Testis (tissue), 2 donors: ENCODE measurements around the gene MEGF11.

Source experiments
- POLR2A ChIP-seq: fragments of 450-650 bp; IDR thresholded peaks from one replicate; pipeline ENCODE4 v1.6.1; 2017; ENCODE audit warnings: antibody characterized with exemption, mild to moderate bottlenecking, moderate library complexity
- TF ChIP-seq, protein P1 (sequence below), 3 experiments: fragments of 450-650 bp in 2 of 3; fragments of 200-600 bp in 1 of 3; sonication (generic) in 1 of 3; IDR thresholded peaks; one replicate each; pipeline ENCODE4 v1.5.1; 2016 to 2019; ENCODE audit warnings: antibody characterized with exemption in 3 of 3, mild to moderate bottlenecking in 2 of 3, moderate library complexity in 1 of 3

GRCh38 chr15:66278671-66279070 is 25.1 kb upstream of the MEGF11 start:
- TF ChIP-seq, protein P1, sequence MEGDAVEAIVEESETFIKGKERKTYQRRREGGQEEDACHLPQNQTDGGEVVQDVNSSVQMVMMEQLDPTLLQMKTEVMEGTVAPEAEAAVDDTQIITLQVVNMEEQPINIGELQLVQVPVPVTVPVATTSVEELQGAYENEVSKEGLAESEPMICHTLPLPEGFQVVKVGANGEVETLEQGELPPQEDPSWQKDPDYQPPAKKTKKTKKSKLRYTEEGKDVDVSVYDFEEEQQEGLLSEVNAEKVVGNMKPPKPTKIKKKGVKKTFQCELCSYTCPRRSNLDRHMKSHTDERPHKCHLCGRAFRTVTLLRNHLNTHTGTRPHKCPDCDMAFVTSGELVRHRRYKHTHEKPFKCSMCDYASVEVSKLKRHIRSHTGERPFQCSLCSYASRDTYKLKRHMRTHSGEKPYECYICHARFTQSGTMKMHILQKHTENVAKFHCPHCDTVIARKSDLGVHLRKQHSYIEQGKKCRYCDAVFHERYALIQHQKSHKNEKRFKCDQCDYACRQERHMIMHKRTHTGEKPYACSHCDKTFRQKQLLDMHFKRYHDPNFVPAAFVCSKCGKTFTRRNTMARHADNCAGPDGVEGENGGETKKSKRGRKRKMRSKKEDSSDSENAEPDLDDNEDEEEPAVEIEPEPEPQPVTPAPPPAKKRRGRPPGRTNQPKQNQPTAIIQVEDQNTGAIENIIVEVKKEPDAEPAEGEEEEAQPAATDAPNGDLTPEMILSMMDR (IDR thresholded peaks at IDR 0.05), result no peak
- TF ChIP-seq POLR2A, result no peak
